Melanocyte of skin (primary cell): ENCODE data around the gene DDX51. TPM values are rescaled to one million over a fixed set of nuclear protein-coding genes. Genes with fewer than 3 reads are reported as not detected.

Experiments used
- small RNA-seq, 2 donors: library from RNA; depleted of rRNA; stranded (forward); fragments of <200 nt; gene quantifications; one replicate each; pipeline ENCODE3, GENCODE V24; 2012
- total RNA-seq, 2 donors: library from RNA; depleted of rRNA; stranded (reverse); fragments of >200 nt; gene quantifications; 2 replicates each; pipeline ENCODE4 v1.2.3, GENCODE V29; 2012

DDX51 gene, protein sequence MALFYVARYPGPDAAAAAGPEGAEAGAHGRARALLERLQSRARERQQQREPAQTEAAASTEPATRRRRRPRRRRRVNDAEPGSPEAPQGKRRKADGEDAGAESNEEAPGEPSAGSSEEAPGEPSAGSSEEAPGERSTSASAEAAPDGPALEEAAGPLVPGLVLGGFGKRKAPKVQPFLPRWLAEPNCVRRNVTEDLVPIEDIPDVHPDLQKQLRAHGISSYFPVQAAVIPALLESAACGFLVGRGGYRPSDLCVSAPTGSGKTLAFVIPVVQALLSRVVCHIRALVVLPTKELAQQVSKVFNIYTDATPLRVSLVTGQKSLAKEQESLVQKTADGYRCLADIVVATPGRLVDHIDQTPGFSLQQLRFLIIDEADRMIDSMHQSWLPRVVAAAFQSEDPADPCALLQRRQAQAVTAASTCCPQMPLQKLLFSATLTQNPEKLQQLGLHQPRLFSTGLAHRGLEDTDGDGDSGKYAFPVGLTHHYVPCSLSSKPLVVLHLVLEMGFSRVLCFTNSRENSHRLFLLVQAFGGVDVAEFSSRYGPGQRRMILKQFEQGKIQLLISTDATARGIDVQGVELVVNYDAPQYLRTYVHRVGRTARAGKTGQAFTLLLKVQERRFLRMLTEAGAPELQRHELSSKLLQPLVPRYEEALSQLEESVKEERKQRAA
- 1 to 10 TPM; 6.7 to 8.9 TPM for total RNA-seq

DNA sequence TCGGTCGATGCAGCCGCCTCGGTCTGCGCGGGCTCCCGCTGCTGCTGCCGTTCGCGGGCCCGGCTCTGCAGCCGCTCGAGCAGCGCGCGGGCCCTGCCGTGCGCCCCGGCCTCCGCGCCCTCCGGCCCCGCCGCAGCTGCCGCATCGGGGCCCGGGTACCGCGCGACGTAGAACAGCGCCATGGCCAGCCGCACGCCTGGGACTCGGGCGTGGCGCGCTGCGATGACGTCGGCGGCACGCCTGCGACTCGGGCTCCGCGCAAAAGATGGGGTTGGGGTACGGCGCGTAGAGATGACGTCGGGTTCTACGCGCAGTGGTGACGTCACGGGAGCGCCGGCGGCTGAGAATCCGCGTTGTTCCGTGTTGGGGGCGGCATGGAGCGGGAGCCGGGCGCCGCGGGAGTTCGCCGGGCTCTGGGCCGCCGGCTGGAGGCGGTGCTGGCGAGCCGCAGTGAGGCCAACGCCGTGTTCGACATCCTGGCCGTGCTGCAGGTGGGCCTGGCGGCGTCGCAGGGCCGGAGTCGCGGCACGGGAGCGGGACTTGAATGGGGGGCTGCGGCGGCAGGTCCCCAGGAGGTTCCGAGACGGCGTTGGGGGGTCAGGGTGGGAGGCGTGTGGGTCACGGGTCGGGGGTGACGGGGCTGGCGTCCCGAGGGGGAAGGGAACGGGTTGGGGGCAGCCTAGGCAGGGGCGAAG lies at the start of gene DDX51, which contains the start of gene NOC4L:
Gene DDX51 (minus strand): TSS at position 205 of the 695 bp plus-strand sequence. CDS start 23 bp downstream, at position 182.
Gene NOC4L (plus strand): TSS at position 343 of the 695 bp plus-strand sequence. CDS start 32 bp downstream, at position 375.

Small RNA genes within 50 kb of the gene (small RNA-seq; reads per million reads assigned to genes)
- 0 reads per million in 2 donors for gene AC138466.3

Other genes starting within 250 kb of the DDX51 start
- gene ULK1, start 249.7 kb downstream of the DDX51 start, total RNA-seq, result 1 to 10 TPM; 4.3 to 9.3 TPM
- 10 to 100 TPM in 1 of 2 donors, 1 to 10 TPM in 1; 3.1 to 18.6 TPM for gene PUS1, start 215.0 kb downstream of the DDX51 start, total RNA-seq
- gene EP400, start 194.4 kb downstream of the DDX51 start, total RNA-seq, result 10 to 100 TPM in 1 of 2 donors, 1 to 10 TPM in 1; 8.3 to 10.3 TPM
- 10 to 100 TPM; 13.4 to 24.6 TPM for gene NOC4L, start 138 bp upstream of the DDX51 start, total RNA-seq
- gene GALNT9, start 185.3 kb upstream of the DDX51 start, total RNA-seq, result not detected